HepG2 (cell line): ENCODE data around the gene CCL16. TPM values are rescaled to one million over a fixed set of nuclear protein-coding genes. Genes with fewer than 3 reads are reported as not detected.
A peak's percentile ranks its signal among the peaks of the same experiment; 100 is the strongest.

Source experiments
- ATAC-seq: fragments of 200-7000 bp; cut with Tn5 transposase; 3 replicates; pipeline ENCODE4 v1.9.1; 2020; ENCODE audit warnings: mild to moderate bottlenecking, moderate library complexity
- BruUV-seq: library from RNA; stranded (reverse); fragments of 400-500 nt; replicated peaks from 2 replicates; lab custom pipeline; 2021; lab: Mats Ljungman, UMichigan
- CTCF ChIA-PET: fragments of 300-600 bp; formaldehyde crosslinking; extraction: SDS; loops from one replicate; lab custom pipeline; 2021; ENCODE audit warnings: low total read pairs, inconsistent platforms, low intra/inter-chr PET ratio; lab: Yijun Ruan, JAX
- POLR2A ChIA-PET: fragments of 350-600 bp; sonication (Branson Sonifier 250); formaldehyde crosslinking; loops from one replicate; lab custom pipeline; 2020; ENCODE audit warnings: antibody characterized with exemption, inconsistent platforms; lab: Yijun Ruan, JAX
- DNase-seq: peaks from one replicate; pipeline ENCODE4 v3.0.0-alpha.2; 2015; ENCODE audit warnings: low spot score
- FAIRE-seq: peaks from 3 replicates; lab custom pipeline; 2011; peaks lifted over from hg19 to GRCh38; lab: Jason Lieb, UNC
- H2AFZ ChIP-seq: one replicate; pipeline ENCODE4 v1.6.1; 2011; ENCODE audit warnings: low read length, inconsistent platforms
- H3K27ac ChIP-seq: fragments of 300-600 bp; 3 replicates; pipeline ENCODE4 v1.8.0; 2011; ENCODE audit warnings: mixed run types, mild to moderate bottlenecking, mixed read lengths, low read length, inconsistent platforms; ENCODE audit not compliant: insufficient read depth; ENCODE audit errors: extremely low read length
- H3K27me3 ChIP-seq, 2 experiments: fragments of 200-600 bp in 1 of 2; 2 replicates in 1 of 2; 3 replicates in 1 of 2; pipeline versions ENCODE4 v1.6.0 to v1.8.0; 2011; ENCODE audit warnings: low read length in 2 of 2, mild to moderate bottlenecking in 2 of 2, moderate library complexity in 2 of 2, inconsistent platforms in 1 of 2; ENCODE audit not compliant: insufficient read depth in 2 of 2, control insufficient read depth in 1 of 2
- H3K36me3 ChIP-seq, 2 experiments: fragments of 200-600 bp in 1 of 2; replicated peaks in 1 of 2; 2 replicates in 1 of 2; 3 replicates in 1 of 2; pipeline versions ENCODE4 v1.5.1 to v1.8.0; 2011; ENCODE audit warnings: low read length in 2 of 2, inconsistent platforms in 1 of 2; ENCODE audit not compliant: insufficient read depth in 2 of 2, control insufficient read depth in 1 of 2
- H3K4me1 ChIP-seq: 2 replicates; pipeline ENCODE4 v1.5.1; 2012; ENCODE audit warnings: low read length, inconsistent platforms; ENCODE audit not compliant: insufficient read depth
- H3K4me2 ChIP-seq: 2 replicates; pipeline ENCODE4 v1.6.0; 2011; ENCODE audit warnings: low read depth, low read length, inconsistent platforms
- H3K4me3 ChIP-seq, 3 experiments: fragments of 200-600 bp in 1 of 3; sonication (generic), shearing (Covaris generic) in 1 of 3; replicated peaks in 1 of 3; 2 replicates each; pipeline ENCODE4 v1.5.1; 2011 to 2016; ENCODE audit warnings: low read length in 3 of 3, inconsistent platforms in 2 of 3, low read depth in 2 of 3, mild to moderate bottlenecking in 2 of 3, control low read depth in 1 of 3, mixed read lengths in 1 of 3; ENCODE audit not compliant: insufficient read depth in 1 of 3
- H3K79me2 ChIP-seq: one replicate; pipeline ENCODE4 v1.6.1; 2011; ENCODE audit warnings: low read length, inconsistent platforms; ENCODE audit not compliant: insufficient read depth
- H3K9ac ChIP-seq: 2 replicates; pipeline ENCODE4 v1.6.0; 2011; ENCODE audit warnings: mild to moderate bottlenecking, low read depth, low read length, inconsistent platforms; ENCODE audit not compliant: insufficient read depth
- H3K9me3 ChIP-seq: 2 replicates; pipeline ENCODE4 v1.5.1; 2012; ENCODE audit warnings: mild to moderate bottlenecking, low read length
- H4K20me1 ChIP-seq: 2 replicates; pipeline ENCODE4 v1.6.0; 2011; ENCODE audit warnings: inconsistent platforms, mild to moderate bottlenecking, low read length, moderate library complexity; ENCODE audit not compliant: insufficient read depth
- BHLHE40 ChIP-seq: IDR thresholded peaks from 2 replicates; pipeline ENCODE4 v1.6.1; 2011; ENCODE audit warnings: low read length, improper control_type of control experiment
- ETV6 ChIP-seq: sonication (generic); formaldehyde crosslinking; conservative IDR thresholded peaks from 2 replicates; pipeline ENCODE4 v1.4.0; 2020; ENCODE audit warnings: missing genetic modification reagents
- MEIS2 ChIP-seq: sonication (generic); formaldehyde crosslinking; IDR thresholded peaks from 2 replicates; pipeline ENCODE4 v1.9.0; 2021; ENCODE audit warnings: mild to moderate bottlenecking, missing genetic modification reagents
- NPAS2 ChIP-seq: sonication (generic); formaldehyde crosslinking; IDR thresholded peaks from 2 replicates; pipeline ENCODE4 v1.8.0; 2022; ENCODE audit warnings: mild to moderate bottlenecking, missing genetic modification reagents, borderline replicate concordance
- NR3C1 ChIP-seq: sonication (generic); formaldehyde crosslinking; IDR thresholded peaks from 2 replicates; pipeline ENCODE4 v1.4.0; 2020; ENCODE audit warnings: missing genetic modification reagents
- RBFOX2 ChIP-seq: fragments of 200-400 bp; formaldehyde crosslinking; IDR thresholded peaks from 2 replicates; pipeline ENCODE4 v1.6.1; 2017; ENCODE audit warnings: low read depth, mild to moderate bottlenecking, low read length
- SP2 ChIP-seq: sonication (generic); formaldehyde crosslinking; IDR thresholded peaks from 2 replicates; pipeline ENCODE4 v1.5.1; 2020; ENCODE audit warnings: mild to moderate bottlenecking, missing genetic modification reagents
- ZNF841 ChIP-seq: sonication (generic); formaldehyde crosslinking; IDR thresholded peaks from 2 replicates; pipeline ENCODE4 v1.8.1; 2023; ENCODE audit warnings: missing genetic modification reagents, borderline replicate concordance
- WGBS: methylation state at CpG from one replicate; pipeline ENCODE4 v1.1.6; 2017; ENCODE audit warnings: low lambda C conversion rate; 5-methylcytosine and 5-hydroxymethylcytosine counted together
- in situ Hi-C: cut with HindIII; loops from 2 replicates; pipeline ENCODE4 v1.10.0; 2017; ENCODE audit warnings: low pct_unique_long_range_greater_than_20kb; ENCODE audit not compliant: extremely low pct_ligation_motif_present
- intact Hi-C: fragments of 100-400 bp; cut with micrococcal nuclease; formaldehyde crosslinking; loops from one replicate; pipeline ENCODE4 v1.10.0; 2022; ENCODE audit not compliant: unreplicated experiment
- polyA plus RNA-seq, 8 experiments: library from polyadenylated mRNA; depleted of rRNA in 3 of 8; stranded (reverse) in 7 of 8; unstranded in 1 of 8; fragments of >200 nt; fragmentation: Illumina TruSeq in 4 of 8; extraction: Trizol in 4 of 8; gene quantifications; 2 replicates each; pipeline versions ENCODE4 v1.2.1 to v1.2.3, GENCODE V29; 2011 to 2016; ENCODE audit warnings: low read depth in 4 of 8, missing spikeins in 1 of 8, mixed read lengths in 1 of 8; ENCODE audit not compliant: insufficient read depth in 1 of 8
- total RNA-seq, 5 experiments: library from RNA; depleted of rRNA; stranded (reverse); fragments of >200 nt; fragmentation: Illumina TruSeq; extraction: Trizol; gene quantifications; 2 replicates each; pipeline ENCODE4 v1.2.3, GENCODE V29; 2016; ENCODE audit warnings: low read depth in 1 of 5
- TF ChIP-seq, protein P1 (sequence below): sonication (generic); formaldehyde crosslinking; IDR thresholded peaks from 2 replicates; pipeline ENCODE4 v1.5.0; 2020; ENCODE audit warnings: mild to moderate bottlenecking, missing genetic modification reagents, borderline replicate concordance
- TF ChIP-seq, protein P2 (sequence below): sonication (generic); formaldehyde crosslinking; IDR thresholded peaks from 2 replicates; pipeline ENCODE4 v1.8.1; 2023; ENCODE audit warnings: mild to moderate bottlenecking, missing genetic modification reagents
- TF ChIP-seq, protein P3 (sequence below), 2 experiments: sonication (generic) in 1 of 2; formaldehyde crosslinking in 1 of 2; IDR thresholded peaks; 2 replicates each; pipeline versions ENCODE4 v1.4.0 to v1.6.1; 2018 to 2020; ENCODE audit warnings: missing genetic modification reagents in 2 of 2, borderline replicate concordance in 1 of 2, low read depth in 1 of 2, mild to moderate bottlenecking in 1 of 2, missing biosample characterization in 1 of 2
- TF ChIP-seq, protein P4 (sequence below): sonication (generic); formaldehyde crosslinking; IDR thresholded peaks from 2 replicates; pipeline ENCODE4 v1.5.0; 2020; ENCODE audit warnings: mild to moderate bottlenecking, missing genetic modification reagents, borderline replicate concordance

Gene CCL16
- total and polyA plus RNA-seq, 2 of the 13 experiments (the other 11 are each of a cell fraction or from before 2014, with no cell fraction given) = 2.0 to 14.7 TPM

DNA sequence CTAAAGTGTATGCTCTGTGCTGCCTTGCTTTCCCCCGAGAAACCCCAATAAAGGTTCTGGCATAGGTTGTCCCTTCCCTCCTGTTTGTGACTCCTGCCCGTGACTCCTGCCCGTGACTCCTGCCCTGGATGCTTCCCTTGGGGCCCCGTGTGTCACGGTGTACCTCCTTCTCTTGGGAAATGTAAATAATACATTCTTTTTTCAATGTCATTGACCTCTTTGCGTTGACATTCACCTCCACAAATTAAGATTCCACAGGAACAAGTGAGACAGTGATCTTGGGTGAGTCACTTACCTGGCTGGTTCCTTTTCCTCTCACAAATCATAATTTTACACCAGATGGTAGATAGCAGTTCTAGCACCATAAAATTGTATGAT, 19.4 kb upstream of the CCL16 start:
- Histone ChIP-seq H3K27ac (peak overlapping the region; percentile 88), H2AFZ (no peak overlapping the region), H3K9me3 (no peaks in the 10 kb centered on the region), H3K4me3 (peak overlapping the region; percentile 73 to 78 (median 76)), H3K9ac (peak overlapping the region; percentile 82), H3K4me1 (peaks cover 58% of the 10 kb centered on the region), H4K20me1 (no peaks in the 10 kb centered on the region), H3K79me2 (peaks cover 12% of the 10 kb centered on the region), H3K27me3 (no peaks in the 10 kb centered on the region; a peak in 1 of 5 replicates), H3K4me2 (peak overlapping the region; percentile 91), H3K36me3 (peaks cover 5 to 10% of the 10 kb centered on the region in 2 experiments; a peak in 4 of 5 replicates)
- DNase-seq = peak; percentile 78
- CTCF ChIA-PET = interaction anchor here (0.9 kb wide), 1 partner anchor 19 kb away, joined by 4 read pairs; no protein-coding TSS in a partner anchor
- in situ Hi-C loops (loop anchor here (10.0 kb wide), 1 partner anchor 64 kb away; the partner anchor contains the start of gene CCL18), intact Hi-C loops (loop anchor here (1.0 to 5.0 kb wide), 2 partner anchors 27 to 168 kb away; no protein-coding TSS in a partner anchor)
- FAIRE-seq = no peak
- no TSS peak for BruUV-seq
- POLR2A ChIA-PET = interaction anchor here (0.9 to 5.9 kb wide), 11 partner anchors 8 to 31 kb away, joined by 3 to 131 read pairs (median 7); partner anchors contain the start of gene CCL16
- 2% methylated on average over 6 of the region's 6 CpGs for WGBS
- ATAC-seq = peak; percentile 64
- TF ChIP-seq, protein P1, sequence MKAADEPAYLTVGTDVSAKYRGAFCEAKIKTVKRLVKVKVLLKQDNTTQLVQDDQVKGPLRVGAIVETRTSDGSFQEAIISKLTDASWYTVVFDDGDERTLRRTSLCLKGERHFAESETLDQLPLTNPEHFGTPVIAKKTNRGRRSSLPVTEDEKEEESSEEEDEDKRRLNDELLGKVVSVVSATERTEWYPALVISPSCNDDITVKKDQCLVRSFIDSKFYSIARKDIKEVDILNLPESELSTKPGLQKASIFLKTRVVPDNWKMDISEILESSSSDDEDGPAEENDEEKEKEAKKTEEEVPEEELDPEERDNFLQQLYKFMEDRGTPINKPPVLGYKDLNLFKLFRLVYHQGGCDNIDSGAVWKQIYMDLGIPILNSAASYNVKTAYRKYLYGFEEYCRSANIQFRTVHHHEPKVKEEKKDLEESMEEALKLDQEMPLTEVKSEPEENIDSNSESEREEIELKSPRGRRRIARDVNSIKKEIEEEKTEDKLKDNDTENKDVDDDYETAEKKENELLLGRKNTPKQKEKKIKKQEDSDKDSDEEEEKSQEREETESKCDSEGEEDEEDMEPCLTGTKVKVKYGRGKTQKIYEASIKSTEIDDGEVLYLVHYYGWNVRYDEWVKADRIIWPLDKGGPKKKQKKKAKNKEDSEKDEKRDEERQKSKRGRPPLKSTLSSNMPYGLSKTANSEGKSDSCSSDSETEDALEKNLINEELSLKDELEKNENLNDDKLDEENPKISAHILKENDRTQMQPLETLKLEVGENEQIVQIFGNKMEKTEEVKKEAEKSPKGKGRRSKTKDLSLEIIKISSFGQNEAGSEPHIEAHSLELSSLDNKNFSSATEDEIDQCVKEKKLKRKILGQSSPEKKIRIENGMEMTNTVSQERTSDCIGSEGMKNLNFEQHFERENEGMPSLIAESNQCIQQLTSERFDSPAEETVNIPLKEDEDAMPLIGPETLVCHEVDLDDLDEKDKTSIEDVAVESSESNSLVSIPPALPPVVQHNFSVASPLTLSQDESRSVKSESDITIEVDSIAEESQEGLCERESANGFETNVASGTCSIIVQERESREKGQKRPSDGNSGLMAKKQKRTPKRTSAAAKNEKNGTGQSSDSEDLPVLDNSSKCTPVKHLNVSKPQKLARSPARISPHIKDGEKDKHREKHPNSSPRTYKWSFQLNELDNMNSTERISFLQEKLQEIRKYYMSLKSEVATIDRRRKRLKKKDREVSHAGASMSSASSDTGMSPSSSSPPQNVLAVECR (CRISPR knock-in tag) = peak; percentile 34; the same call in 1 of the 2 replicates
- TF ChIP-seq MEIS2 (CRISPR knock-in tag) (no peak), NR3C1 (no peak), ETV6 (no peak), ZNF841 (CRISPR knock-in tag) (no peak), NPAS2 (CRISPR knock-in tag) (no peak), RBFOX2 (no peak), BHLHE40 (peak; percentile 85), SP2 (no peak)
- TF ChIP-seq, protein P2, sequence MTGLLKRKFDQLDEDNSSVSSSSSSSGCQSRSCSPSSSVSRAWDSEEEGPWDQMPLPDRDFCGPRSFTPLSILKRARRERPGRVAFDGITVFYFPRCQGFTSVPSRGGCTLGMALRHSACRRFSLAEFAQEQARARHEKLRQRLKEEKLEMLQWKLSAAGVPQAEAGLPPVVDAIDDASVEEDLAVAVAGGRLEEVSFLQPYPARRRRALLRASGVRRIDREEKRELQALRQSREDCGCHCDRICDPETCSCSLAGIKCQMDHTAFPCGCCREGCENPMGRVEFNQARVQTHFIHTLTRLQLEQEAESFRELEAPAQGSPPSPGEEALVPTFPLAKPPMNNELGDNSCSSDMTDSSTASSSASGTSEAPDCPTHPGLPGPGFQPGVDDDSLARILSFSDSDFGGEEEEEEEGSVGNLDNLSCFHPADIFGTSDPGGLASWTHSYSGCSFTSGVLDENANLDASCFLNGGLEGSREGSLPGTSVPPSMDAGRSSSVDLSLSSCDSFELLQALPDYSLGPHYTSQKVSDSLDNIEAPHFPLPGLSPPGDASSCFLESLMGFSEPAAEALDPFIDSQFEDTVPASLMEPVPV (CRISPR knock-in tag) = no peak
- TF ChIP-seq, protein P3, sequence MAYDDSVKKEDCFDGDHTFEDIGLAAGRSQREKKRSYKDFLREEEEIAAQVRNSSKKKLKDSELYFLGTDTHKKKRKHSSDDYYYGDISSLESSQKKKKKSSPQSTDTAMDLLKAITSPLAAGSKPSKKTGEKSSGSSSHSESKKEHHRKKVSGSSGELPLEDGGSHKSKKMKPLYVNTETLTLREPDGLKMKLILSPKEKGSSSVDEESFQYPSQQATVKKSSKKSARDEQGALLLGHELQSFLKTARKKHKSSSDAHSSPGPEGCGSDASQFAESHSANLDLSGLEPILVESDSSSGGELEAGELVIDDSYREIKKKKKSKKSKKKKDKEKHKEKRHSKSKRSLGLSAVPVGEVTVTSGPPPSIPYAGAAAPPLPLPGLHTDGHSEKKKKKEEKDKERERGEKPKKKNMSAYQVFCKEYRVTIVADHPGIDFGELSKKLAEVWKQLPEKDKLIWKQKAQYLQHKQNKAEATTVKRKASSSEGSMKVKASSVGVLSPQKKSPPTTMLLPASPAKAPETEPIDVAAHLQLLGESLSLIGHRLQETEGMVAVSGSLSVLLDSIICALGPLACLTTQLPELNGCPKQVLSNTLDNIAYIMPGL (CRISPR knock-in tag; IDR thresholded peaks at IDR 0.05; ENCODE audit: borderline replicate concordance in 1 of 2, low read depth in 1 of 2) = 0 out of 4 replicates have a peak, but pooled peaks of 1 of the 2 experiments have one; percentile 8
- TF ChIP-seq, protein P4, sequence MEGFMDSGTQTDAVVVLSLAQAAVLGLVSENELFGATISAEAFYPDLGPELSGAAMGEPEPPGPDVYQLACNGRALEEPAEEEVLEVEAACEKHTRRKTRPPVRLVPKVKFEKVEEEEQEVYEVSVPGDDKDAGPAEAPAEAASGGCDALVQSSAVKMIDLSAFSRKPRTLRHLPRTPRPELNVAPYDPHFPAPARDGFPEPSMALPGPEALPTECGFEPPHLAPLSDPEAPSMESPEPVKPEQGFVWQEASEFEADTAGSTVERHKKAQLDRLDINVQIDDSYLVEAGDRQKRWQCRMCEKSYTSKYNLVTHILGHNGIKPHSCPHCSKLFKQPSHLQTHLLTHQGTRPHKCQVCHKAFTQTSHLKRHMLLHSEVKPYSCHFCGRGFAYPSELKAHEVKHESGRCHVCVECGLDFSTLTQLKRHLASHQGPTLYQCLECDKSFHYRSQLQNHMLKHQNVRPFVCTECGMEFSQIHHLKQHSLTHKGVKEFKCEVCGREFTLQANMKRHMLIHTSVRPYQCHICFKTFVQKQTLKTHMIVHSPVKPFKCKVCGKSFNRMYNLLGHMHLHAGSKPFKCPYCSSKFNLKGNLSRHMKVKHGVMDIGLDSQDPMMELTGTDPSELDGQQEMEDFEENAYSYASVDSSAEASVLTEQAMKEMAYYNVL (CRISPR knock-in tag) = no peak
